Hematopoietic multipotent progenitor cell treated with erythropoietin and hydrocortisone succinate and interleukin-3 and kit ligand, for 6 days (in vitro differentiated cells): Measurements from ENCODE around the gene EIF5AL1.
"Not testable (repeated sequence)": the region's sequence is repeated elsewhere in the genome, so short reads cannot be mapped to it uniquely, and the experiment has no call there.

Source experiments
- DNase-seq: peaks from one replicate; pipeline ENCODE4 v3.0.0-alpha.2; 2015

Gene EIF5AL1

GRCh38 chr10:79516532-79517205 lies 4.3 kb downstream of the EIF5AL1 start:
- not testable (repeated sequence) for DNase-seq

DNA sequence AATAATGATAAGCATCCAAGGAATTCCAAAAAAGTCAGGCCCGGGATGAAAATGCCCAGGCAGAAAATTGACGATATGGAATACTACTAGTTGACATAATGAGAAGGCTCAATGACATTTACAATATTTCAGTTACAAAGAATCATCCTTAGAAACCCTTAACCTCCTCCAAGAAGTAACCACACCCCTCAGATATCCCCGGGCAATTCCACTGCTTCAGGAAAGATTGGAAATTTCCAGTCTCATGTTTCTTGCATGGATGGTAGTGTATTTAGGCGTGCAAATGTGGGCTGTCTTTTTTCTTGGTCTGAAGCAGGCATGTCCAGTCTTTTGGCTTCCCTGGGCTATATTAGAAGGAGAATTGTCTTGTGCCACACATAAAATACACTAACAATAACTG lies 5.2 kb downstream of the EIF5AL1 start:
- DNase-seq, result not testable (repeated sequence)

GRCh38 chr10:79521751-79522150 lies 9.4 kb downstream of the EIF5AL1 start:
- not testable (repeated sequence) for DNase-seq

GRCh38 chr10:79522464-79522863 lies 10.1 kb downstream of the EIF5AL1 start:
- DNase-seq, result not testable (repeated sequence)

GRCh38 chr10:79523157-79523853 lies 11.0 kb downstream of the EIF5AL1 start:
- not testable (repeated sequence) for DNase-seq

DNA sequence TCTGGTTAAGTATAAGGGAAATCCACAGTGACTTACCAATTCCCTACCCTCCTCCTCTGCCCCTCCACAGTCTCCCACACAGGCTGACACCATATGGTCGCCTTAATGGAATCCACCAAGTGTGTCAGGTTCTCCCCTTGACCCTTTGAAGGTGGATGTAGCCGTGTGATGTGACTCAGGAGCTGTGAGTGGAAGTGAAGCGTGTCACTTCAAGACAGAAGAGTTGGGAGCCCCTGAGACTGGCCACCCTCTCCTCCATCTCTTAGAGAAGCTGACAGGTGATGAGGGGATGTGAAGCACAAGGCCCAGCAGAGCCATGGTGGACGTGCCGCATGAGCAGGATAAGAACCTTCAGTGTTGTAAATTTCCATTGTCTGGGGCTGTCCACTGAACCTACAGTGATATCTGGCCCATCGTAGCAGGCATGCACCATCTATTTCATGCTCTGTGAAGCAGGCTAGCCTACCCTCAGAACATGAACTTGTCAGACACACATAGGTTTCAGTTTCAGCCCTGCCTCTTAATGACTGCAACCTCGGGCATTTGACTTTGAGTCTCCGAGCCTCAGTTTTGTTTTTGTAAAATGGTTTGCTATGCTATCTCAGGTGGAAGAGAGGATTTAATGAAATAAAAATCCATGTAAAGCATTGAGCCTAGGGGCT lies 12.8 kb downstream of the EIF5AL1 start:
- not testable (repeated sequence) for DNase-seq

DNA sequence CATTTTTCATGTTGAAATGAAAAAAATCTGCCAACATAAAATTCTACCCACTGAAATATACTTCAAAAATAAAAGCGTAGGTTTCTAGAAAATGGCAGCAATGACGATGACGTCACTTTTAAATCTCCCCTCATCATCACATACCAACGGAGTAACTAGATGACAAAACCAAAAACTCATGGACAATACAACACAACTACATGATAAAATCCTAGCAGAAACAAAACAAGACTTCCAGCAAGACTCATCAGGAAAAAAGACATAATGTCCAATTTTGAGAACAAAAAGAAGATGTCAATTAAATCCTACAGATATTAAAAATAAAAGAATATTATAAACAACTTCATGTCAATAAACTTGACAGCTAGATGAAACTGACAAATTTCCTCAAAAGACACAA lies 15.9 kb downstream of the EIF5AL1 start:
- DNase-seq, result not testable (repeated sequence)

DNA sequence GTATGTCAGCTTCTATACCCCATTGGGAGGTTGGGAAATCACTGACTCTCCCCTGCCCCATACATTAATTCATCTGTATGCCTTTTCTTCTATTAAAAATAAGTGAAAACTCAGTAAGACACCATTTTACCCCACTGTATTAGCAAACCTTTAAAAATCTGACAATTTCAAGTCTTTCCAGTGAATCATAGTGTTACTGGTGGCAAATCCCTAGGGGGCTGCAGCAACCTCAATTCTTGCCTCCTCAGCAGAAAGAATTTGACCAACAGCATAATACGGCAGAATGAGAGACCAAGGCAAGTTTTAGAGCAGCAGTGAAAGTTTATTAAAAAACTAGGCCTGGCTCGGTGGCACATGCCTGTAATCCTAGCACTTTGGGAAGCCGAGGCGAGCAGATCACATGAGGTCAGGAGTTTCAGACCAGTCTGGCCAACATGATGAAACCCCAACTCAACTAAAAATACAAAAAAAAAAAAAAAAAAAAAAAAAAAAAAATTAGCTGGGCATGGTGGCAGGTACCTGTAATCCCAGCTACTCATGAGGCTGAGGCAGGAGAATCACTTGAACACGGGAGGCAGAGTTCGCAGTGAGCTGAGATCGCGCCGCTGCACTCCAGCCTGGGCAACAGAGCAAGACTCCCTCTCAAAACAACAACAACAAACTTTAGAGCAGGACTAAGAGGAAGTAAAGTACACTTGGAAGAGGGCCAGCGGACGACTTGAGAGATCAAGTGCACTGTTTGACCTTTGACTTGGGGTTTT lies 21.0 kb downstream of the EIF5AL1 start:
- DNase-seq, result not testable (repeated sequence)

GRCh38 chr10:79533903-79534175 lies 21.5 kb downstream of the EIF5AL1 start:
- DNase-seq, result not testable (repeated sequence)

- DNase-seq, result not testable (repeated sequence)
Measured at GRCh38 chr10:79538311-79538710, 26.0 kb downstream of the EIF5AL1 start.

- DNase-seq, result not testable (repeated sequence)
Measured at GRCh38 chr10:79540930-79541329, 28.6 kb downstream of the EIF5AL1 start.

- DNase-seq, result peak; percentile 43
Measured at GRCh38 chr10:79542626-79543025, 30.3 kb downstream of the EIF5AL1 start.

- DNase-seq, result not testable (repeated sequence)
Measured at GRCh38 chr10:79544408-79544807, 32.1 kb downstream of the EIF5AL1 start.

GRCh38 chr10:79544926-79545659 lies 32.8 kb downstream of the EIF5AL1 start:
- DNase-seq, result not testable (repeated sequence)

DNA sequence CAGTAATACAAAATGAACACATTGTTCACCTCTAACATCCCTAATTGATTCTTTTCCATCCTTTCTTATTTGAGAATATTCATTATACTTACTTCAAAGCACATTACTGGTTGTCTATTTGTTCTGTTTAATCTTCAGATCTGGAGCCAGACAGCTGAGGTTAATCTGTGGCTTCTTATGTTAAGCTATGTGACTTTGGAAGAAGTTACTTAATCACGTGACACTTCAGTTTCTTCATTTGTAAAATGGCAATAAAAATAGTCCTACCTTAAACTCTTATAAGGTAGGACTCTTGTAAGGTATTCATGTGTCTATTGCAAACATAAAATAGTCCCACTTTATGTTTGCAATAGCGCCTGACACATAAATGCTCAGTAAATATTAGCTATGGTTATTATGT lies 34.8 kb downstream of the EIF5AL1 start:
- peak; percentile 14 for DNase-seq

DNA sequence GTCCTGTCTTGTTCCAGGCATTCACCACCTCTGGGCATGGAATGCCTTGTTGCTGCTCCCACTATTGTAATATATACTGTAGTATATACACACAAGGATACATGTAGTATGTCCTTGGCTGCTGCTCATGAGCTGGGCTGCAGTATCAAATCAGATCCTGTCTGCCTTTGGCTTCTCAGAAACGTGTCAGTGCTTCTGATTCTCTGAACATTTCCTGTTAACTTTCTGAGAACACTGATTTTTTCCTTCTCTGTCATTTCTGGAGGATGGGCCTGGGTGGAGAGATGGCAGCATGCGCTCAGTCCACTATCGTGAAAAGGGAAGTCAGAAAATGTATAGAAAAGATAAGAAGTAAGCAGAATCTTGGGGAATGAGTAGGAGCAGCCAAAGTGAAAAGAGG lies 35.6 kb downstream of the EIF5AL1 start:
- DNase-seq, result peak; percentile 9

DNA sequence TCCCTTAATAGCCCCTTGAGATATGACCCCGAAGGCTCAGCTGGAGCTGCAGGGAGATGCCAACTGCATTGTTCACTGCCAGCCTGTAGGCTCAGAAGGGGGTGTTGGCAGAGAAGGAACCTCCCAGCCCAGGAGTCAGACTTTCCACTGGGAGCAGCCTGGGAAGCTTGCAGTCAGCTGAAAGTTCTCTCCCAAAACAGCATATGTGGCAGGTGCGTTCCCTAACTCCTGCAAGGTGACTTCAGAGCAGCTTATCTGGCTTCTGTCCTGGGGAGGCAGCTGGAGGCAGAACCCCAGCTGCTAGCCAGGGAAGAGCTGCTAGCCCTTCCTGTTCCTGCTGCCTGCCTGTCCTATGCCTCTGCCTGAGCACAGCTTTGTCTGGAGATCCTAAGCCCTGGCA lies 39.8 kb downstream of the EIF5AL1 start:
- no peak for DNase-seq

GRCh38 chr10:79555354-79556309 lies 43.3 kb downstream of the EIF5AL1 start:
- no peak for DNase-seq

GRCh38 chr10:79556961-79557360 lies 44.6 kb downstream of the EIF5AL1 start:
- DNase-seq, result not testable (repeated sequence)

DNA sequence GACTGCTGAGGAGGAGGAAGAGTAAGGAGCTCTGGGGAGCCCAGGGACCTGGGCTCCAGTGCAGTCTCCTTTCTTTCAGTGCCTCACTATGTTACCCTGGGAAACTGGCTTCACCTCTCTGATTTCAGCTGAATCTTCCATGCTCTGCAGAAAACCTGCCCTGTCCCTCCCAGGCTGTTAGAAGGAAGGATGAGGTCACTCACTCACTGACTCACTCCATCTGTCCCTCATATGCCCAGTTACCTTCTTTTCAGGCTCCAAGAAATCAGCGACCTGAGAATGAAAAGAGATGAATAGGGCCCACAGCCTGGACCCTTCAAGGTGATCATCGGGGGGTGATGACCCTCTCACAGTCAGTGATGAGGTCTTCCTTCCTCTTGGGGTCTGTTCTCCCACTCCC lies 47.4 kb downstream of the EIF5AL1 start:
- DNase-seq, result no peak

DNA sequence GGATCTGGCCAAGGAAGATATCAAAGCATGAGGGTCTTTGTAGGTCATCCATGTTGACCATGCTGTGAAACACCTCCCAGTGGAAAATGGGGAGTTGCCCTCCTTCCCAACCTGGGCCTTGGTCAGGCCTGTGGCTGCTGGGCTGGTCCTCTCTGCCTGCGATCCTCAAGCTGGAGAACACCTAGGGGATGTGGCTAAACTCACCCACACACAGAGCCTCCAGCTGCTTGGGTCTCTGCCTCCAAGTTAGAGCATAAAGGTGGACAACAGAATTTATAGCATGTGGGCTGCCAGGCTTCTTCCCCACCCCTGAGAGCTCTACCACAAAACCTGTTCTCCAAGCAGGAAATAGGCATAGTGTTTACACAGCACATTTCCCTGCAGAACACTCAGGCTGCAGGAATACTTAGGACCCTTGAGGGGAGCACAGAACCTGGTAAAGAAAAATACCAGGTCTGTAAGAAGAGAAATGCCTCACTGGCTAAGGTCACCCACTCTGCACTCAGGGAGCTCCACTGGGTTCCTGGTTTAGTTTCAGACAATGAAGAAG lies 47.9 kb downstream of the EIF5AL1 start, which contains the start of gene SFTPA2:
SFTPA2 (minus strand) TSS at position 248 of the 550 bp plus-strand sequence. CDS start 924 bp downstream, outside the sequence.
- no peak for DNase-seq
